Activated naive CD4-positive, alpha-beta T cell treated with anti-CD3 and anti-CD28 coated beads for 36 hours (primary cell): ENCODE results near the gene USH1C. TPM values are rescaled to one million over a fixed set of nuclear protein-coding genes. Genes with fewer than 3 reads are reported as not detected.

Source experiments
- CTCF ChIA-PET: fragments of 350-600 bp; sonication (Branson Sonifier 250); formaldehyde crosslinking; loops from one replicate; lab custom pipeline; 2021; ENCODE audit warnings: antibody characterized with exemption; lab: Charles Lee
- DNase-seq: peaks from one replicate; pipeline ENCODE4 v3.0.0-alpha.2; 2020
- H3K27ac Mint-ChIP-seq: one replicate; pipeline ENCODE4 v1.8.0; 2021; ENCODE audit warnings: mild to moderate bottlenecking, mixed read lengths
- H3K27me3 Mint-ChIP-seq: one replicate; pipeline ENCODE4 v1.8.0; 2021; ENCODE audit warnings: low read depth, mixed read lengths
- H3K36me3 Mint-ChIP-seq: one replicate; pipeline ENCODE4 v1.8.0; 2021; ENCODE audit warnings: low read depth, mixed read lengths
- H3K4me1 Mint-ChIP-seq: one replicate; pipeline ENCODE4 v1.8.0; 2021; ENCODE audit warnings: low read depth, mixed read lengths
- H3K4me3 Mint-ChIP-seq: one replicate; pipeline ENCODE4 v1.8.0; 2021; ENCODE audit warnings: mild to moderate bottlenecking, moderate library complexity, mixed read lengths
- H3K9me3 Mint-ChIP-seq: one replicate; pipeline ENCODE4 v1.8.0; 2021; ENCODE audit warnings: mixed read lengths
- intact Hi-C: fragments of 100-400 bp; cut with micrococcal nuclease; formaldehyde crosslinking; loops from one replicate; pipeline ENCODE4 v1.15.1; 2023
- total RNA-seq, 2 experiments: library from RNA; stranded (reverse); gene quantifications; one replicate each; pipeline ENCODE4 v1.2.3, GENCODE V29; 2021

USH1C gene
- total RNA-seq, 2 experiments from 2014 or later, result not detected

DNA sequence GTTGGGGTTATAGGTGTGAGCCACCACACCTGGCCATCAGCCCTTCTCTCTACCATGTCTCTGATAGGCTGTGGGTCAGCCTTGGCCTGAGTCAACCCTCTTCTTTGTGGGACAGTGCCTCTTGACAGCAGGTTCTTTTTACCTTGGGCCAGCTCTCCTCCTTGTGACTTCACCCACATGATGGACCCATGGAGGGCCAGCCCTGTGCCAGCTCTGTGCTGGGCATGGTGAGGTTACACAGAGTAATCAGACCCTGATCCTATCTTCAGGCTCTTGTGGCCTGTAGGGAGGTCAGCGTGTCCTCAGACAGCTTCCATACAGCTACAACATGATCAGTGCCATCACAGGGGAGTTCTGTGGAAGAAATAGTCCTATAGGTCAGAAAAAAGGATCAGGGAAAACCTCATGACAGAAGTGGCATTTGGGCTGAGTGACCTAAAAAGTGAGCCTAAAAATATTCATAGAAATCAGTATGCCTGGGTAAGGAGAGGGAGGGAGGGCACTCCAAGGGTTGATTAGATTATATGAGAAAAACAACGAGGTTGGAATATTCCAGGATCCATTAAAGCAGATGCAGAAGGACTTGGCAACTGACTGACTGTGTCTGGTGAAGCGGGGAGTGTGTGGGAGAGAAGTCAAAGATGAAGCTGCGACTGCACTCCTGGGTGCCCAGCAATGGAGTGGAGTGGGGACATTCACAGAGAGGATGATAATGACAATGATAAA lies 19.9 kb upstream of the USH1C start:
- H3K27ac Mint-ChIP-seq, result no peak overlapping the region
- H3K4me3 Mint-ChIP-seq, result no peak overlapping the region
- no peaks in the 10 kb centered on the region for H3K9me3 Mint-ChIP-seq
- no peaks in the 10 kb centered on the region for H3K4me1 Mint-ChIP-seq
- H3K36me3 Mint-ChIP-seq, result no peaks in the 10 kb centered on the region
- no peaks in the 10 kb centered on the region for H3K27me3 Mint-ChIP-seq
- no peak for DNase-seq
- CTCF ChIA-PET, result interaction anchor here (0.6 kb wide), 1 partner anchor 96 kb away, joined by 3 read pairs; no protein-coding TSS in a partner anchor
- intact Hi-C loops, result no loop called here

DNA sequence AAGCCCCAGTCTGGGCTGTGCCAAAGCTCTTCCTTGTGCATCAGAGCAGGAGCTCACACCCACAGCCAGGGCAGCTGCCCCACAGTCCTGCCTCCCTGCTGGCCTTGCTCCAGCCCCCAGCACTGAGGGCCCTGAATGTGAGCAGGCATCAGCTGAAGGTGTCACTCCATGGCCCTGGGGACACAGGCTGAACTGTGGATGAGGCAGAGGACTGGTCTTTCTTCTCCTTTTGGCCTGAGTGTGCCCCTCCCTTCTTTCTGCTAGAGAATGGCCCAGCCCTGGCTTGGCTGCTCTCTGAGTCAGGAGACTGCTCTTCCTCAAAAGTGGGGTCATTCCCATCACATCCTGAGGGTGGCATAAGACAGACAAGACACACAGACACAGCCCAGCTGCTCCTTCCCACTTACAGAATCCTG lies 19.0 kb upstream of the USH1C start:
- H3K9me3 Mint-ChIP-seq, result no peaks in the 10 kb centered on the region
- no peaks in the 10 kb centered on the region for H3K27me3 Mint-ChIP-seq
- H3K4me1 Mint-ChIP-seq, result no peaks in the 10 kb centered on the region
- no peak for DNase-seq
- H3K4me3 Mint-ChIP-seq, result no peak overlapping the region
- intact Hi-C loops, result no loop called here
- H3K27ac Mint-ChIP-seq, result no peak overlapping the region
- CTCF ChIA-PET, result interaction anchor here (0.6 kb wide), 1 partner anchor 514 kb away, joined by 3 read pairs; no protein-coding TSS in a partner anchor
- no peaks in the 10 kb centered on the region for H3K36me3 Mint-ChIP-seq

DNA sequence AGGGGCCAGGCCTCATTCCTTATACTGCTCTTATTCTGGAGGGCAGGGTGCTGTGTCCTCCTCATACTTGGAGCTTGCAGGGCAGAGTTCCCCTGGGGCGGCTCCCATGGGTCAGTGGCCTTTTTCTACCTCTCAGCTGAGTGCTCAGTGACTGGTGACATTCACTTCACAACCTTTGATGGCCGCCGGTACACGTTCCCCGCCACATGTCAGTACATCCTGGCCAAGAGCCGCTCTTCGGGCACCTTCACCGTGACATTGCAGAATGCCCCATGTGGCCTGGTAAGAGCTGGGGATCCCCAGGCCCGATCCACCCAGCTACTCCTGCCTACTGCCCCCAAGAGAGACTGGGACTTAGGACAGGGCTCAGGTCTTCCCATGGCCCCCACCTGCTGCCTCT lies 17.3 kb upstream of the USH1C start:
- H3K27me3 Mint-ChIP-seq, result peaks cover 2% of the 10 kb centered on the region
- H3K9me3 Mint-ChIP-seq, result no peaks in the 10 kb centered on the region
- no peak for DNase-seq
- H3K4me1 Mint-ChIP-seq, result no peaks in the 10 kb centered on the region
- CTCF ChIA-PET, result no interaction called here
- H3K4me3 Mint-ChIP-seq, result no peak overlapping the region
- H3K36me3 Mint-ChIP-seq, result no peaks in the 10 kb centered on the region
- intact Hi-C loops, result no loop called here
- no peak overlapping the region for H3K27ac Mint-ChIP-seq

DNA sequence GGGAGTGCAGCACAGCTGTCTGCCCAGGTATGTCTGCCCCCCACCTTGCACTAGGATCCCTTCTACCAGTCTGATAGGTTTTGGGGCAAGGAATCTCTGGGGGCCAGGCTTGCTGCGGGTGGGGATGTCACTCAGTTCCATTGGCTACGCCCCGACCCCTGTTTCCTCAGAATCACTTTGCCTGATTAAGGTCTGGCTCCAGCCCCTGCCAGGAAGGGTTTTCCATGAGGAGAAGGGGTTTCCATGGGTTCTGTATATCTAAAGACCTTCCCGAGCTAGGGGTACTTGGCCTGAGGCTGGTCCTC lies 16.8 kb upstream of the USH1C start:
- CTCF ChIA-PET, result no interaction called here
- no peak for DNase-seq
- H3K4me1 Mint-ChIP-seq, result no peaks in the 10 kb centered on the region
- H3K36me3 Mint-ChIP-seq, result no peaks in the 10 kb centered on the region
- no peaks in the 10 kb centered on the region for H3K9me3 Mint-ChIP-seq
- peaks cover 2% of the 10 kb centered on the region for H3K27me3 Mint-ChIP-seq
- intact Hi-C loops, result no loop called here
- no peak overlapping the region for H3K4me3 Mint-ChIP-seq
- no peak overlapping the region for H3K27ac Mint-ChIP-seq

DNA sequence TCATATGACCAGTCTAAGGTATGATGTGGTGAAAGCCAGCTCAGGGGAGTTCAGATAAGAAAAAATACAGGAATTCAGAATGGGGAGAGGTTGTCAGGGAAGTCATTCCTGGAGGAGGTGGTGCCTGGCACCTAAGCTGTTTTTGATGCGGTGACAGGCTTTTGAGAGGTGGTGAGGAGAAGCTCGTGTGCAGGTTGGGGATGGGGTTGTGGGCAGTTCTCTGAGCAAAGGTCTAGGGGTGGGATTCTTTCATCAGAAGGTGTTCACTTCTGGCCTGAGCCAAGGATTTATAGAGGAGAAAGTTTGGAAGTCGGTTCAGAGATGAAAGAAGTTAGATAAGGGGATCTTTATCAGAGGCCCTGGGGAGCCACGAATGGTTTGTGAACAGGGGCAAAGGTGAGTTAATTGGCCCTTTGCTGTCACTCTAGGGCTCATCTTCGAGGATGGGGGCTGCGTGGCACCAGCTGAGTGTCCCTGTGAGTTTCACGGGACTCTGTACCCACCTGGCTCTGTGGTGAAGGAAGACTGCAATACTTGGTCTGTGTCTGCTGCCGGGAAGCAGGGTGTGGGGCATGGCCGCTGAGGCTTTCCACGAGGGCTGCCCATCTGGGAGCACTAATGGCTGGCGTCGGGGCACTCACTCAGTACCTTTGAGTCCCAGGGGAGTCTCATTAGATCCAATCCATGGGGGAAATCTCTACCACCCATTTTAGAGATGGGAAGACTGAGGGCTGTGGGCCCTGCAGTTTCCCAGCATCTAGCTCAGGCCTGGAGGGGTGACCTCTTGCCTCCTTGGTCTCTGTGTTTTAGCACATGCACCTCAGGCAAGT lies 16.3 kb upstream of the USH1C start:
- CTCF ChIA-PET, result no interaction called here
- H3K4me3 Mint-ChIP-seq, result no peak overlapping the region
- peaks cover 2% of the 10 kb centered on the region for H3K27me3 Mint-ChIP-seq
- H3K27ac Mint-ChIP-seq, result no peak overlapping the region
- H3K4me1 Mint-ChIP-seq, result no peaks in the 10 kb centered on the region
- H3K9me3 Mint-ChIP-seq, result no peaks in the 10 kb centered on the region
- intact Hi-C loops, result no loop called here
- no peaks in the 10 kb centered on the region for H3K36me3 Mint-ChIP-seq
- no peak for DNase-seq

DNA sequence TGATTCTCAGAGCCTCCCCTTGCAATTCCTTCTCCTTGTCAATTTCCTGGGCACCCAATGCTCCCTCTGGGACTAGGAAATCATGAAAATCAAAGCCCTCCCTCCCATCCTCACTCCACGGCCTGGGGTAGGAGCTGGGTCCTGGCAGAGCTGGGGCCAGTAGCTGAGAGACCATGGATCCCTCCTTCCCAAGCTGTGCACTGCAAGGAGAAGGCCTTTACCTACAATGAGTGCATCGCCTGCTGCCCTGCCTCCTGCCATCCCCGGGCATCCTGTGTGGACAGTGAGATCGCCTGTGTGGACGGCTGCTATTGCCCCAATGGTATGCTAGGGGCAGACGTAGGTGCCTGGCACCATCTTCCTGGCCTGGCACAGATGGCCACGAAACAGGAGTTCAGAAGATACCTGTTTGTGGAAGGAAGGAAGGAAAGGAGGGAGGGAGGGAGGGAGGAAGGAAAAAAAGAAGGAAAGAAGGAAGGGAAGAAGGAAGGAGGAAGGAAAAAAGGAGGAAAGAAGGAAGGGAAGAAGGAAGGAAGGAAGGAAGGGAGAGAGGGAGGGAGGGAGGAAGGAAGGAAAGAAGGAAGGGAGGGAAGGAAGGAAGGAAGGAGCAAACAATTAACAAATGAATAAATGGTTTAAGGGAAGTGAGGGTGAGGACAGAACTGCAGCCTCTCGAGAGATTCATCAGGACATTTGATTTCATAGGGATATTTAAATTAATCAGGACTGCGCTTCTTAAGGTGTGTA lies 15.3 kb upstream of the USH1C start:
- DNase-seq, result no peak
- no peak overlapping the region for H3K4me3 Mint-ChIP-seq
- CTCF ChIA-PET, result no interaction called here
- intact Hi-C loops, result no loop called here
- no peaks in the 10 kb centered on the region for H3K9me3 Mint-ChIP-seq
- peaks cover 2% of the 10 kb centered on the region for H3K27me3 Mint-ChIP-seq
- no peaks in the 10 kb centered on the region for H3K36me3 Mint-ChIP-seq
- H3K4me1 Mint-ChIP-seq, result no peaks in the 10 kb centered on the region
- no peak overlapping the region for H3K27ac Mint-ChIP-seq

DNA sequence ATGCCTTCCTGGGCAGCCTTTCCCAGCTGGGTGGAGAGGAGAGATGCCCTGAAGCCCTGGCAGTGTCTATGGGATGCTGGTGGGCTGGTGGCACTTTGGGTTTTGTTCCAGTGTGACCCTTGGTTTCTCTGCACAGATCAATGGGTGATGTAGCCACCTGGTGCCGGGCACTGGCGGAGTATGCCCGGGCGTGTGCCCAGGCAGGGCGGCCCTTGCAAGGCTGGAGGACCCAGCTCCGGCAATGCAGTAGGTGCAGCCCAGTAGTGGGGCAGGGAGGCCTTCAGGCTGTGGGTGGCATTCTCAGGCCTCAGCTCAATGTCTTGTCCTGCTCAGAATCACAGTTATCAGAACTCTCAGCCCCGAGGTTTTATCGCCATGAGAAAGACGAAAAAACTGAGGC lies 14.7 kb upstream of the USH1C start:
- Mint-ChIP-seq H3K4me3 (no peak overlapping the region), H3K36me3 (no peaks in the 10 kb centered on the region), H3K27ac (no peak overlapping the region), H3K4me1 (no peaks in the 10 kb centered on the region), H3K9me3 (no peaks in the 10 kb centered on the region), H3K27me3 (peaks cover 2% of the 10 kb centered on the region)
- intact Hi-C loops, result no loop called here
- no peak for DNase-seq
- CTCF ChIA-PET, result no interaction called here

DNA sequence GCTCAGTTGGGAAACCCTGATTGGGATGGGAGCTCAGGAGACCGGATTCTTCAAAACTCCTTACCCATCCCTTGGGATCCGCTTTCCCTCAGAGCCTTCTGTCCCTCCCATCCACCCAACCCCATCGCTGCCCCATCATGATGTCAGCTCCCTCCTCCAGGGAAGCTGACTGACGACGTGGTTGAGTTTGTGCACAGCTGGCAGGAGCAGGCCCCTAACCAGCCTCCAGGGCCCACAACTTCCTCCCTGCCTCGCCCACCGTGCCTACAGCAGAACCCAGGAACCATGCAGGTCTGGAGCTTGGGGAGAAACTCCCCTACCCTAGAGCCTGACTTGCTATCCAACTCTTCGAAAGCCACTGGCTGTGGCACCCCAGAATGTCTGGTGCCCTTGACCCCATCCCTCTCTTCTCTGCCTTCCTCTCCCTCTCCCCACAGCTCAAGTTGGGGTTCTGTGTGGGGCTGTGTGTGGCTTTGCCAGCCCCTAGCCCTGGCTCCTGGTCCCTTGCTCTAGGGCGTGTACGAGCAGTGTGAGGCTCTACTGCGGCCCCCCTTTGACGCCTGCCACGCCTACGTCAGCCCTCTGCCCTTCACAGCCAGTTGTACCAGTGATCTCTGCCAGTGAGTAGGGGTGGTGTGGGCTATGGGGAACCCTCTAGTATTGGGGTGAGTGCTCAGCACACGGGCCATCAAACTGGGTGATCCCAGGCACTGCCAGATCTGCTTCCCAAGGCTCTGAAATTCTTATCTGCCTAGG lies 14.0 kb upstream of the USH1C start:
- Mint-ChIP-seq H3K27ac (no peak overlapping the region), H3K27me3 (peaks cover 2% of the 10 kb centered on the region), H3K9me3 (no peaks in the 10 kb centered on the region), H3K4me3 (no peak overlapping the region), H3K36me3 (no peaks in the 10 kb centered on the region), H3K4me1 (no peaks in the 10 kb centered on the region)
- DNase-seq, result no peak
- intact Hi-C loops, result no loop called here
- CTCF ChIA-PET, result no interaction called here

DNA sequence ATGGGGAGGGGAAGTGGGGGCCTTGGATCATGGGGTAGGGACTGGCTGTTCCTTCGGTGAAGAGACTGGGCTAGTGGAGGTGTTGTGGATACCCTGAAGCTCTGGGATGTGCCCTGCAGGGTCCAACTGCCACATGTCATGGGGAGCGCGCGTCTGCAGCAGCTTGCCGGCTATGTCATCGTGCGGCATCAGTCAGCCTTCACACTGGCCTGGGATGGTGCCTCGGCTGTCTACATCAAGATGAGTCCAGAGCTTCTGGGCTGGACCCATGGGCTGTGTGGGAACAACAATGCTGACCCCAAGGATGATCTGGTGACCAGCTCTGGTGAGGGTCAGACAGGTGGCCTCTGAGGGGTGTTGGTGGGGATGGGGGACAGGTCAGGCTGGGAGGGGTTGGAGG lies 12.8 kb upstream of the USH1C start:
- intact Hi-C loops, result no loop called here
- Mint-ChIP-seq H3K27ac (no peak overlapping the region), H3K4me1 (no peaks in the 10 kb centered on the region), H3K27me3 (peaks cover 2% of the 10 kb centered on the region), H3K36me3 (no peaks in the 10 kb centered on the region), H3K9me3 (no peaks in the 10 kb centered on the region), H3K4me3 (no peak overlapping the region)
- no peak for DNase-seq
- CTCF ChIA-PET, result no interaction called here

DNA sequence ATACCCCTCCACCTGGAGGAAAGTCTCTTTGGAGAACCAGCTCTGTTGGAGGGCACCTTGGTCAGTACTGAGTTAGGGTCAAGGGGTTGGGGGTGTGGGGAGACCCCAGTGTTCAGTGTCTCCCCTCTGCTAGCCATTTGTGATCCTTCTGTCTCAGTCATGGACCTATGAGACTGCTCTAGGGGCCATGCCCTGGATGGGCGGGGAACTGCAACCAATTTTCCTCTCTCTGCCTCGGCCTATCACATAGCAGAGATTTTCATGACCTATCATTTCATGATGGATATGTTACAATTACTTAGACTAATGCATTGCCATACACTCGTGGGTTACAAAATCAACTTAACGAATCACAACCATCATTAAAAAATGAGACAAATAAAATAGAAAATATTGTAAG lies 10.3 kb upstream of the USH1C start:
- no peaks in the 10 kb centered on the region for H3K36me3 Mint-ChIP-seq
- H3K27ac Mint-ChIP-seq, result no peak overlapping the region
- H3K9me3 Mint-ChIP-seq, result no peaks in the 10 kb centered on the region
- intact Hi-C loops, result no loop called here
- CTCF ChIA-PET, result interaction anchor here (0.7 kb wide), 1 partner anchor 11 kb away, joined by 3 read pairs; no protein-coding TSS in a partner anchor
- no peak overlapping the region for H3K4me3 Mint-ChIP-seq
- peaks cover 2% of the 10 kb centered on the region for H3K27me3 Mint-ChIP-seq
- DNase-seq, result no peak
- H3K4me1 Mint-ChIP-seq, result no peaks in the 10 kb centered on the region

DNA sequence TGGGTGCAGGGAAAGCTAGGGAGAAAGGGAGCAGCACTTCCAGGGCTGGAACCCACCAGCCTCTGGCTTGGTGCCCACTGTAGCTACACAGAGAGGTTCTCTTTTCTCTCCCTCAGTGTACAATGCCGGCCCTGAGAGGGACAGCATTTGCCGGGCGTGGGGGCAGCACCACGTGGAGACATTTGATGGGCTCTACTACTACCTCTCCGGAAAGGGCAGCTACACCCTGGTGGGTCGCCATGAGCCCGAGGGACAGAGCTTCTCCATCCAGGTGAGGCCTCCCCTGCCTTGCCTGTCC lies 9.0 kb upstream of the USH1C start:
- CTCF ChIA-PET, result no interaction called here
- intact Hi-C loops, result no loop called here
- DNase-seq, result no peak
- Mint-ChIP-seq H3K27me3 (peaks cover 2% of the 10 kb centered on the region), H3K9me3 (no peaks in the 10 kb centered on the region), H3K36me3 (no peaks in the 10 kb centered on the region), H3K27ac (no peak overlapping the region), H3K4me1 (no peaks in the 10 kb centered on the region), H3K4me3 (no peak overlapping the region)
